ENCODE data around the gene TBC1D1. TPM values are rescaled to one million over a fixed set of nuclear protein-coding genes. Genes with fewer than 3 reads are reported as not detected.

The TBC1D1 gene
- total and polyA plus RNA-seq, 2 of the 8 experiments (the other 6 are each of a cell fraction or from before 2014, with no cell fraction given), result 96.9 to 162 TPM

DNA sequence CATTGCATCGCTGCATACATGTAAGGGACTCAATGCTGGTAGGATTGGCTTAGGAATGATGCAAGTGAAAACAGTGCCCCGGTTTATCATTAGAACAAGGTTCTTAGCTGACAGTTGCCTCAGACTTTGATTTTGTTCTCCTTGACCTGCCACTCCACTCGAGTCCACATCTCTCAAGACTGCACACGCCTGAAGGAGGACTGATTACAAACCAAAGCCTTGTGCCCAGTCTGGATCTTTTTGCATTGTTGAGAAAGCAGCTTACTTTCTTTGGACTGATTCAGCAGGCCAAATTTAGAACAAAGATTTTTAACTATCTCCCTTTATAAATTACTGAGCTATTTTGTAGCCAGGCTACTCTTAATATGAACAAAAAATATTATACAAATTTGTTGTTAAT is 194.9 kb downstream of the TBC1D1 start:
- H3K36me3 ChIP-seq (ENCODE audit: control insufficient read depth in 2 of 4, insufficient read depth in 4 of 4, low read length in 3 of 4), result peaks cover 0 to 5% (median 2%) of the 10 kb centered on the region in 4 experiments; a peak in 5 of 8 replicates
- no peaks in the 10 kb centered on the region for H4K20me1 ChIP-seq (replicated peaks in 1 of 2; ENCODE audit: control insufficient read depth in 1 of 2, insufficient read depth in 2 of 2, low read length in 2 of 2)
- H2AFZ ChIP-seq (ENCODE audit: low read length), result no peak overlapping the region
- no peak overlapping the region for H3K27ac ChIP-seq (ENCODE audit: low read depth, low read length)
- H3K4ac ChIP-seq (replicated peaks; ENCODE audit: insufficient read length, low read depth, low read length), result no peak overlapping the region
- TF ChIP-seq RNF2 (IDR thresholded peaks at IDR 0.05; ENCODE audit: borderline replicate concordance, low read depth, low read length, missing control alignments, poor library complexity, severe bottlenecking), result no peak
- no peak for TF ChIP-seq SAP30 (IDR thresholded peaks at IDR 0.05; ENCODE audit: insufficient read depth, insufficient replicate concordance, low read length)
- no peak for TF ChIP-seq SIN3A (conservative IDR thresholded peaks at IDR 0.05 in 1 of 2, IDR thresholded peaks at IDR 0.05 in 1 of 2; ENCODE audit: low read depth in 1 of 2, low read length in 2 of 2)
- FAIRE-seq (no peak), DNase-seq (ENCODE audit: low read depth in 1 of 2, low spot score in 2 of 2) (no peak)
- peaks cover 7 to 19% (median 14%) of the 10 kb centered on the region in 4 experiments; a peak in 5 of 7 replicates for H3K4me1 ChIP-seq (replicated peaks in 1 of 4; ENCODE audit: control insufficient read depth in 3 of 4, insufficient read depth in 4 of 4, low read length in 3 of 4)
- no peak overlapping the region for H2BK15ac ChIP-seq (ENCODE audit: low read length)
- H3K9me3 ChIP-seq (ENCODE audit: insufficient read depth in 2 of 2, low read depth in 1 of 2, low read length in 1 of 2), result no peaks in the 10 kb centered on the region
- ChIA-PET CTCF (ENCODE audit: partially characterized antibody) (interaction anchor here (1.0 to 2.0 kb wide), 11 partner anchors 9 to 233 kb away, joined by 3 to 14 read pairs (median 4); no protein-coding TSS in a partner anchor), POLR2A (ENCODE audit: partially characterized antibody) (interaction anchor here (0.8 kb wide), 2 partner anchors 27 to 43 kb away, joined by 3 read pairs; no protein-coding TSS in a partner anchor)
- WGBS, 2 experiments (ENCODE audit: extremely low coverage in 1 of 2, insufficient coverage in 1 of 2, insufficient read length in 1 of 2, insufficient replicate concordance in 2 of 2, low coverage in 1 of 2, low lambda C conversion rate in 2 of 2, missing lambda C conversion rate in 1 of 2), result 78% methylated on average over 4 of the region's 4 CpGs; no CpG with 5 or more reads in 1 of the 2 experiments
- H3K23me2 ChIP-seq (ENCODE audit: low read depth, low read length), result no peaks in the 10 kb centered on the region
- H2BK12ac ChIP-seq (ENCODE audit: low read depth, low read length), result peak overlapping the region; percentile 45
- H3K4me3 ChIP-seq (ENCODE audit: extremely low read depth in 1 of 4, insufficient read depth in 2 of 4, low read depth in 3 of 4, low read length in 4 of 4), result no peak overlapping the region
- peak overlapping the region; percentile 2; the same call in 1 of the 2 replicates for H3K18ac ChIP-seq (ENCODE audit: extremely low read depth, low read length)
- H3K79me2 ChIP-seq (ENCODE audit: control insufficient read depth in 1 of 2, insufficient read depth in 2 of 2, low read length in 2 of 2), result no peaks in the 10 kb centered on the region
- H4K5ac ChIP-seq (ENCODE audit: insufficient read length, low read depth, low read length), result no peak overlapping the region
- no peak overlapping the region for H3K9ac ChIP-seq (replicated peaks in 1 of 4; ENCODE audit: extremely low read depth in 1 of 4, low read depth in 3 of 4, low read length in 3 of 4)
- no peak overlapping the region for H2BK20ac ChIP-seq (ENCODE audit: low read length)
- H4K8ac ChIP-seq (ENCODE audit: extremely low read depth, insufficient read depth, low read length), result no peak overlapping the region
- no peaks in the 10 kb centered on the region for H3K79me1 ChIP-seq (ENCODE audit: low read depth, low read length)
- no peak overlapping the region for H3K23ac ChIP-seq (ENCODE audit: insufficient read length)
- H2BK120ac ChIP-seq (replicated peaks; ENCODE audit: low read depth, low read length), result no peak overlapping the region
- H3K14ac ChIP-seq (ENCODE audit: insufficient read length), result no peak overlapping the region
- H3K27me3 ChIP-seq (replicated peaks in 1 of 4; ENCODE audit: control insufficient read depth in 3 of 4, extremely low read depth in 1 of 4, insufficient read depth in 3 of 4, low read length in 3 of 4), result no peaks in the 10 kb centered on the region
- H2BK5ac ChIP-seq (ENCODE audit: low read depth, low read length), result peak overlapping the region; percentile 56; the same call in 1 of the 2 replicates
- no peak overlapping the region for H4K91ac ChIP-seq (replicated peaks; ENCODE audit: insufficient read length, low read length)
- H3K56ac ChIP-seq (replicated peaks; ENCODE audit: insufficient read length, low read depth, low read length), result no peak overlapping the region
- no peak overlapping the region for H3K4me2 ChIP-seq (ENCODE audit: insufficient read depth in 1 of 2, low read depth in 2 of 2, low read length in 2 of 2)
- H2AK5ac ChIP-seq (ENCODE audit: low read depth, low read length), result 0 out of 2 replicates have a peak overlapping the region, but pooled peaks have one; percentile 56
